Tibial nerve (tissue), 4 donors: Measurements from ENCODE around the gene TMEM178B. TPM values are rescaled to one million over a fixed set of nuclear protein-coding genes. Genes with fewer than 3 reads are reported as not detected.
"Not testable (repeated sequence)": the region's sequence is repeated elsewhere in the genome, so short reads cannot be mapped to it uniquely, and the experiment has no call there.

Source experiments
- DNase-seq, 2 donors: peaks; one replicate each; pipeline ENCODE4 v3.0.0-alpha.2; 2019; ENCODE audit warnings: low spot score in 2 of 2
- H3K27ac ChIP-seq, 4 donors: fragments of 200-600 bp; sonication (generic) in 3 of 4; one replicate each; pipeline ENCODE4 v1.5.1; 2017 to 2019; ENCODE audit warnings: mild to moderate bottlenecking in 1 of 4
- H3K27me3 ChIP-seq, 2 donors: fragments of 200-600 bp; sonication (generic) in 1 of 2; one replicate each; pipeline versions ENCODE4 v1.5.1 to v1.6.0; 2017 to 2019
- H3K36me3 ChIP-seq, 3 donors: fragments of 200-600 bp; sonication (generic); one replicate each; pipeline ENCODE4 v1.5.1; 2018 to 2019
- H3K4me1 ChIP-seq, 4 donors: fragments of 200-600 bp; sonication (generic) in 3 of 4; one replicate each; pipeline ENCODE4 v1.5.1; 2017 to 2019
- H3K4me3 ChIP-seq, 4 donors: fragments of 200-600 bp; sonication (generic) in 3 of 4; one replicate each; pipeline ENCODE4 v1.5.1; 2017 to 2019; ENCODE audit warnings: mild to moderate bottlenecking in 1 of 4, moderate library complexity in 1 of 4
- H3K9me3 ChIP-seq, 4 donors: fragments of 200-600 bp; sonication (generic) in 3 of 4; one replicate each; pipeline ENCODE4 v1.5.1; 2017 to 2019
- CTCF ChIP-seq, 5 experiments: fragments of 200-600 bp in 3 of 5; fragments of 450-650 bp in 2 of 5; sonication (generic) in 3 of 5; IDR thresholded peaks; one replicate each; pipeline ENCODE4 v1.5.1; 2016 to 2019; ENCODE audit warnings: antibody characterized with exemption in 5 of 5, mild to moderate bottlenecking in 3 of 5, moderate library complexity in 2 of 5
- EP300 ChIP-seq, 2 donors: sonication (generic); formaldehyde crosslinking; IDR thresholded peaks; one replicate each; pipeline ENCODE4 v1.6.1; 2017; ENCODE audit warnings: antibody characterized with exemption in 2 of 2, mild to moderate bottlenecking in 1 of 2
- POLR2A ChIP-seq, 2 donors: fragments of 450-650 bp; IDR thresholded peaks; one replicate each; pipeline ENCODE4 v1.6.1; 2017; ENCODE audit warnings: antibody characterized with exemption in 2 of 2, mild to moderate bottlenecking in 2 of 2, moderate library complexity in 2 of 2
- WGBS, 2 donors: methylation state at CpG; one replicate each; pipeline ENCODE4 v1.1.5; 2018; 5-methylcytosine and 5-hydroxymethylcytosine counted together
- total RNA-seq, 4 donors: library from RNA; depleted of rRNA; stranded (reverse); fragments of >200 nt; gene quantifications; one replicate each; pipeline ENCODE4 v1.1.0, GENCODE V29; 2016

The TMEM178B gene
- total RNA-seq, 4 donors from 2014 or later = 0.30 to 0.78 (median 0.53) TPM

- no peak for TF ChIP-seq EP300 (IDR thresholded peaks at IDR 0.05)
- TF ChIP-seq POLR2A (IDR thresholded peaks at IDR 0.05) = no peak
- TF ChIP-seq CTCF (IDR thresholded peaks at IDR 0.05) = no peak
- no peak overlapping the region for H3K4me3 ChIP-seq
- WGBS, 2 donors = 76% methylated on average over 2 of the region's 2 CpGs
Measured at GRCh38 chr7:141375442-141375841, 301.6 kb downstream of the TMEM178B start.

GRCh38 chr7:141377906-141378305 lies 304.0 kb downstream of the TMEM178B start:
- H3K27me3 ChIP-seq = no peaks in the 10 kb centered on the region
- DNase-seq = no peak
- H3K9me3 ChIP-seq = peaks cover 0 to 10% (median 0%) of the 10 kb centered on the region in 4 donors
- H3K4me3 ChIP-seq = no peak overlapping the region
- H3K27ac ChIP-seq = no peak overlapping the region
- WGBS, 2 donors = 64 to 74% methylated on average over 4 of the region's 4 CpGs
- H3K4me1 ChIP-seq = no peaks in the 10 kb centered on the region
- no peak for TF ChIP-seq CTCF (IDR thresholded peaks at IDR 0.05)
- no peak for TF ChIP-seq EP300 (IDR thresholded peaks at IDR 0.05)
- TF ChIP-seq POLR2A (IDR thresholded peaks at IDR 0.05) = no peak
- H3K36me3 ChIP-seq = no peaks in the 10 kb centered on the region

More at GRCh38 chr7:141375442-141375841, 301.6 kb downstream of the TMEM178B start:
- Histone ChIP-seq H3K4me1 (no peaks in the 10 kb centered on the region), H3K27me3 (no peaks in the 10 kb centered on the region), H3K27ac (no peak overlapping the region), H3K9me3 (peaks cover 0 to 10% (median 0%) of the 10 kb centered on the region in 4 donors), H3K36me3 (no peaks in the 10 kb centered on the region)
- DNase-seq = no peak

- no peak overlapping the region for H3K4me3 ChIP-seq
- WGBS, 2 donors = 97 to 100% methylated on average over 2 of the region's 2 CpGs
- no peaks in the 10 kb centered on the region for H3K36me3 ChIP-seq
- no peaks in the 10 kb centered on the region for H3K4me1 ChIP-seq
- no peaks in the 10 kb centered on the region for H3K27me3 ChIP-seq
- no peak overlapping the region for H3K27ac ChIP-seq
- TF ChIP-seq EP300 (IDR thresholded peaks at IDR 0.05) (no peak), CTCF (IDR thresholded peaks at IDR 0.05) (no peak), POLR2A (IDR thresholded peaks at IDR 0.05) (no peak)
- DNase-seq = no peak
- peaks cover 0 to 10% (median 0%) of the 10 kb centered on the region in 4 donors for H3K9me3 ChIP-seq
Measured at GRCh38 chr7:141378405-141378804, 304.5 kb downstream of the TMEM178B start.

GRCh38 chr7:141381794-141382427 lies 308.0 kb downstream of the TMEM178B start:
- no peak for DNase-seq
- H3K4me1 ChIP-seq = no peaks in the 10 kb centered on the region
- TF ChIP-seq CTCF (IDR thresholded peaks at IDR 0.05) (no peak), POLR2A (IDR thresholded peaks at IDR 0.05) (no peak), EP300 (IDR thresholded peaks at IDR 0.05) (no peak)
- H3K4me3 ChIP-seq = no peak overlapping the region
- no peaks in the 10 kb centered on the region for H3K9me3 ChIP-seq
- H3K36me3 ChIP-seq = no peaks in the 10 kb centered on the region
- WGBS, 2 donors = 72 to 73% methylated on average over 3 of the region's 3 CpGs
- H3K27ac ChIP-seq = no peak overlapping the region
- no peaks in the 10 kb centered on the region for H3K27me3 ChIP-seq

GRCh38 chr7:141383356-141383755 lies 309.5 kb downstream of the TMEM178B start:
- not testable (repeated sequence) for H3K36me3 ChIP-seq, H3K4me3 ChIP-seq, H3K27me3 ChIP-seq, H3K27ac ChIP-seq, DNase-seq, H3K9me3 ChIP-seq, H3K4me1 ChIP-seq
- 87 to 92% methylated on average over 3 of the region's 3 CpGs for WGBS, 2 donors
